Suprapubic skin (tissue), 4 donors: ENCODE measurements around the gene PAPSS2.

Source experiments
- CTCF ChIP-seq, 2 donors: fragments of 200-600 bp in 1 of 2; fragments of 450-650 bp in 1 of 2; sonication (generic) in 1 of 2; IDR thresholded peaks; one replicate each; pipeline ENCODE4 v1.5.1; 2016 to 2019; ENCODE audit warnings: antibody characterized with exemption in 2 of 2, mild to moderate bottlenecking in 1 of 2, moderate library complexity in 1 of 2
- POLR2A ChIP-seq, 2 donors: fragments of 450-650 bp; IDR thresholded peaks; one replicate each; pipeline ENCODE4 v1.6.1; 2017; ENCODE audit warnings: antibody characterized with exemption in 2 of 2, mild to moderate bottlenecking in 2 of 2, moderate library complexity in 2 of 2
- POLR2AphosphoS5 ChIP-seq, 3 donors: sonication (generic); formaldehyde crosslinking; IDR thresholded peaks; one replicate each; pipeline ENCODE4 v1.6.1; 2017; ENCODE audit warnings: antibody characterized with exemption in 3 of 3

- TF ChIP-seq CTCF (IDR thresholded peaks at IDR 0.05): peak in 1 of 2 donors; percentile 34
- no peak for TF ChIP-seq POLR2A (IDR thresholded peaks at IDR 0.05)
- no peak for TF ChIP-seq POLR2AphosphoS5 (IDR thresholded peaks at IDR 0.05)
These were observed 112.3 kb downstream of the PAPSS2 start for GRCh38 chr10:87771871-87772500.
